ENCODE results near the gene PLD2.

PLD2 gene

GRCh38 chr17:4852567-4853207, 45.7 kb downstream of the PLD2 start:
- Histone ChIP-seq H3K79me2 (ENCODE audit: insufficient read depth, low read length) (peaks cover 5% of the 10 kb centered on the region; the same call in 1 of the 2 replicates), H3K27ac (ENCODE audit: low read depth, low read length) (no peak overlapping the region), H3K27me3 (ENCODE audit: low read length) (no peaks in the 10 kb centered on the region), H4K20me1 (ENCODE audit: low read depth, low read length) (no peaks in the 10 kb centered on the region; the same call in 1 of the 2 replicates), H3K4me2 (ENCODE audit: low read depth, low read length, poor library complexity, severe bottlenecking) (no peak overlapping the region), H3K36me3 (ENCODE audit: low read length) (no peaks in the 10 kb centered on the region), H3K9me2 (replicated peaks; ENCODE audit: insufficient read depth, low read length) (no peaks in the 10 kb centered on the region), H3K9ac (ENCODE audit: low read length) (no peak overlapping the region), H3K4me3 (ENCODE audit: insufficient read depth, low read length, poor library complexity, severe bottlenecking) (no peak overlapping the region), H3F3A (ENCODE audit: insufficient read depth) (no peaks in the 10 kb centered on the region), H3K9me3 (ENCODE audit: insufficient read depth, low read length) (no peaks in the 10 kb centered on the region), H2AFZ (ENCODE audit: low read depth, low read length, severe bottlenecking) (no peak overlapping the region)
- TF ChIP-seq EZH2phosphoT487 (conservative IDR thresholded peaks at IDR 0.05; ENCODE audit: low read length), result no peak
- TF ChIP-seq, protein P1, sequence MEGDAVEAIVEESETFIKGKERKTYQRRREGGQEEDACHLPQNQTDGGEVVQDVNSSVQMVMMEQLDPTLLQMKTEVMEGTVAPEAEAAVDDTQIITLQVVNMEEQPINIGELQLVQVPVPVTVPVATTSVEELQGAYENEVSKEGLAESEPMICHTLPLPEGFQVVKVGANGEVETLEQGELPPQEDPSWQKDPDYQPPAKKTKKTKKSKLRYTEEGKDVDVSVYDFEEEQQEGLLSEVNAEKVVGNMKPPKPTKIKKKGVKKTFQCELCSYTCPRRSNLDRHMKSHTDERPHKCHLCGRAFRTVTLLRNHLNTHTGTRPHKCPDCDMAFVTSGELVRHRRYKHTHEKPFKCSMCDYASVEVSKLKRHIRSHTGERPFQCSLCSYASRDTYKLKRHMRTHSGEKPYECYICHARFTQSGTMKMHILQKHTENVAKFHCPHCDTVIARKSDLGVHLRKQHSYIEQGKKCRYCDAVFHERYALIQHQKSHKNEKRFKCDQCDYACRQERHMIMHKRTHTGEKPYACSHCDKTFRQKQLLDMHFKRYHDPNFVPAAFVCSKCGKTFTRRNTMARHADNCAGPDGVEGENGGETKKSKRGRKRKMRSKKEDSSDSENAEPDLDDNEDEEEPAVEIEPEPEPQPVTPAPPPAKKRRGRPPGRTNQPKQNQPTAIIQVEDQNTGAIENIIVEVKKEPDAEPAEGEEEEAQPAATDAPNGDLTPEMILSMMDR (IDR thresholded peaks at IDR 0.05; ENCODE audit: insufficient read depth, low read length, poor library complexity, severe bottlenecking), result no peak

DNA sequence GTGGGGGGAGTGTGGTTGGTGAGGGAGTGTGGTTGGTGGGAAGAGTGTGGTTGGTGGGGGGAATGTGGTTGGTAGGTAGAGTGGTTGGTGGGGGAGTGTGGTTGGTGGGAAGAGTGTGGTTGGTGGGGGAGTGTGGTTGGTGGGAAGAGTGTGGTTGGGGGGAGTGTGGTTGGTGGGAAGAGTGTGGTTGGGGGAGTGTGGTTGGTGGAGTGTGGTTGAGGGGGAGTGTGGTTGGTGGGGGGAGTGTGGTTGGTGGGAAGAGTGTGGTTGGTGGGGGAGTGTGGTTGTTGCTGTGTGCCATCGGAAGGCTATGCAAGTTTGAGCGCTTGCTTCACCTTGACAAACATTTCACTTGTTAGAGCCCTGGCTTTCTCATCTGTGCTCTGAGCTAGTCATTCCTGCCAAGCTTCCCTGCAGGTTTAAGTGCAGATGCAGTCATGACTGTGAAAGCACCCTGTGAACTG, 46.3 kb downstream of the PLD2 start:
- H3K9ac ChIP-seq (ENCODE audit: low read length), result no peak overlapping the region
- TF ChIP-seq, protein P1 (IDR thresholded peaks at IDR 0.05; ENCODE audit: insufficient read depth, low read length, poor library complexity, severe bottlenecking), result no peak
- no peak for TF ChIP-seq EZH2phosphoT487 (conservative IDR thresholded peaks at IDR 0.05; ENCODE audit: low read length)
- no peak overlapping the region for H3K4me3 ChIP-seq (ENCODE audit: insufficient read depth, low read length, poor library complexity, severe bottlenecking)
- no peaks in the 10 kb centered on the region for H3K36me3 ChIP-seq (ENCODE audit: low read length)
- H3K79me2 ChIP-seq (ENCODE audit: insufficient read depth, low read length), result peaks cover 5% of the 10 kb centered on the region; the same call in 1 of the 2 replicates
- H2AFZ ChIP-seq (ENCODE audit: low read depth, low read length, severe bottlenecking), result no peak overlapping the region
- H3K4me2 ChIP-seq (ENCODE audit: low read depth, low read length, poor library complexity, severe bottlenecking), result no peak overlapping the region
- no peaks in the 10 kb centered on the region; the same call in 1 of the 2 replicates for H4K20me1 ChIP-seq (ENCODE audit: low read depth, low read length)
- no peaks in the 10 kb centered on the region for H3K9me2 ChIP-seq (replicated peaks; ENCODE audit: insufficient read depth, low read length)
- no peak overlapping the region for H3K27ac ChIP-seq (ENCODE audit: low read depth, low read length)
- no peaks in the 10 kb centered on the region for H3K27me3 ChIP-seq (ENCODE audit: low read length)
- H3F3A ChIP-seq (ENCODE audit: insufficient read depth), result no peaks in the 10 kb centered on the region
- no peaks in the 10 kb centered on the region for H3K9me3 ChIP-seq (ENCODE audit: insufficient read depth, low read length)

DNA sequence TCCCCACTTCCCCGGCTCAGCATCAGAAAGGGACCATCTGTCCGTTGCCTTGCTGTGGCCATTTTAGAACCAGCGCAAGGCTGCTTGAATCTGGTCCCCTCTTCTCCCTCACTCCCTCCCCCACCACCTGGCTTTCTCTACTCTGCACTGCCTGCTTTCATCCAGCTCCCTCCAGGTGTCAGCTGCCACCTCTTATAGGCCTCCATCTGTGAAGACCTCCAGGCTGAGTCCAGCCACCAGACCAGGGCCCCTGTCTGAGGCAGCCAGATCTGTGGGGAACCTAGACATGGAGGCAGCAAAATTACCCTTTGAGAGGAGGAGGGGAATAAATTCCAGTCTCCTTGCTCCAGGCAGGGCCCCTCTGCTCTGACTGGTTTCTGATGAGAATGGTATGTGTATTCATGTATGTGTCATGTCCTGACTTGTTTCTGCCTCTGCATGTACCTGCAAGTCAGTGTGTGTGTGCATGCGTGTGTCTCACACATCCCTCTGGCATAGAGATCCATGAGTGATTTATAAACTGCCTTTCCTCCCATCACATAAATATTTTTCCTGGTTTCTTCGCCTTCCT, 47.2 kb downstream of the PLD2 start:
- peaks cover 5% of the 10 kb centered on the region; the same call in 1 of the 2 replicates for H3K79me2 ChIP-seq (ENCODE audit: insufficient read depth, low read length)
- no peak overlapping the region for H3K27ac ChIP-seq (ENCODE audit: low read depth, low read length)

More for the DNA sequence above, 47.2 kb downstream of the PLD2 start:
- Histone ChIP-seq H3K9ac (ENCODE audit: low read length) (no peak overlapping the region), H3K4me2 (ENCODE audit: low read depth, low read length, poor library complexity, severe bottlenecking) (no peak overlapping the region), H4K20me1 (ENCODE audit: low read depth, low read length) (no peaks in the 10 kb centered on the region; the same call in 1 of the 2 replicates), H3K36me3 (ENCODE audit: low read length) (no peaks in the 10 kb centered on the region), H3F3A (ENCODE audit: insufficient read depth) (no peaks in the 10 kb centered on the region), H2AFZ (ENCODE audit: low read depth, low read length, severe bottlenecking) (no peak overlapping the region), H3K9me3 (ENCODE audit: insufficient read depth, low read length) (no peaks in the 10 kb centered on the region), H3K27me3 (ENCODE audit: low read length) (no peaks in the 10 kb centered on the region), H3K4me3 (ENCODE audit: insufficient read depth, low read length, poor library complexity, severe bottlenecking) (no peak overlapping the region), H3K9me2 (replicated peaks; ENCODE audit: insufficient read depth, low read length) (no peaks in the 10 kb centered on the region)
- TF ChIP-seq EZH2phosphoT487 (conservative IDR thresholded peaks at IDR 0.05; ENCODE audit: low read length), result no peak
- TF ChIP-seq, protein P1 (IDR thresholded peaks at IDR 0.05; ENCODE audit: insufficient read depth, low read length, poor library complexity, severe bottlenecking), result no peak
